ENCODE measurements around the gene PSAP. TPM values are rescaled to one million over a fixed set of nuclear protein-coding genes. Genes with fewer than 3 reads are reported as not detected.

PSAP gene
- total RNA-seq, 1 donor from 2014 or later: 1,124 TPM

DNA sequence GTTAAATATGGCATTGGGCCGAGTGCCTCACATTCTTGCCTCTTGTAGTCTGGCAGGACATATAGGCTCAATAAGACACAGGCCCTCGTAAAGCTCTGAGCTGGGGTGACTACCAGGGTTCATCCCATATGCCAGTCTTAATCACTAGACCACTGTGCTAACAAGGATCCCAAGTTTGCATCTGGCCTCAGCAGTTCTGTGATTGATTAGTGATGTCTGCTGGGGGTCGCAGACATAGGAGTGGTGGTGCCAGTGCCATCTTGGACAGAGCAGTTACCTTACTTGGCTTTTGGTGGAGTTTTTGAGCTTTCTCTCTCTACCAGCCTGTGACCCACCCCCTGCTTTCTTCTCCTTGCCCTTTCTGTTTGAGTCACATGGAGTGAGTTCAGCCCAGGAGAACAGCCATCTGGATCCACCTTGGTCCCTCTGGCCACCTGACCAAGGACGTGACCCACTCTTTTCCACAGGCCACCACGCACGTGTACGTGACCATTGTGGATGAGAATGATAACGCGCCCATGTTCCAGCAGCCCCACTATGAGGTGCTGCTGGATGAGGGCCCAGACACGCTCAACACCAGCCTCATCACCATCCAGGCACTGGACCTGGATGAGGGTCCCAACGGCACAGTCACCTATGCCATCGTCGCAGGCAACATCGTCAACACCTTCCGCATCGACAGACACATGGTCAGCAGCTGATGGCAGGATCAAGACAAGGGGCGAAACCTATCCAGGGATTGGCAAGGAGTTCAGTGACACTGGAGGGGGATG, 73.7 kb downstream of the PSAP start:
- Histone ChIP-seq H3K4me3 (ENCODE audit: low read depth, low read length) (no peak overlapping the region), H3K36me3 (ENCODE audit: control insufficient read depth, insufficient read depth, low read length) (no peaks in the 10 kb centered on the region), H3K27me3 (ENCODE audit: control insufficient read depth, insufficient read depth, low read length) (no peaks in the 10 kb centered on the region)
- DNase-seq (ENCODE audit: low read depth): no peak
- TF ChIP-seq, protein P1, sequence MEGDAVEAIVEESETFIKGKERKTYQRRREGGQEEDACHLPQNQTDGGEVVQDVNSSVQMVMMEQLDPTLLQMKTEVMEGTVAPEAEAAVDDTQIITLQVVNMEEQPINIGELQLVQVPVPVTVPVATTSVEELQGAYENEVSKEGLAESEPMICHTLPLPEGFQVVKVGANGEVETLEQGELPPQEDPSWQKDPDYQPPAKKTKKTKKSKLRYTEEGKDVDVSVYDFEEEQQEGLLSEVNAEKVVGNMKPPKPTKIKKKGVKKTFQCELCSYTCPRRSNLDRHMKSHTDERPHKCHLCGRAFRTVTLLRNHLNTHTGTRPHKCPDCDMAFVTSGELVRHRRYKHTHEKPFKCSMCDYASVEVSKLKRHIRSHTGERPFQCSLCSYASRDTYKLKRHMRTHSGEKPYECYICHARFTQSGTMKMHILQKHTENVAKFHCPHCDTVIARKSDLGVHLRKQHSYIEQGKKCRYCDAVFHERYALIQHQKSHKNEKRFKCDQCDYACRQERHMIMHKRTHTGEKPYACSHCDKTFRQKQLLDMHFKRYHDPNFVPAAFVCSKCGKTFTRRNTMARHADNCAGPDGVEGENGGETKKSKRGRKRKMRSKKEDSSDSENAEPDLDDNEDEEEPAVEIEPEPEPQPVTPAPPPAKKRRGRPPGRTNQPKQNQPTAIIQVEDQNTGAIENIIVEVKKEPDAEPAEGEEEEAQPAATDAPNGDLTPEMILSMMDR (IDR thresholded peaks at IDR 0.05; ENCODE audit: insufficient read depth, low read length, severe bottlenecking): no peak
- FAIRE-seq: no peak

DNA sequence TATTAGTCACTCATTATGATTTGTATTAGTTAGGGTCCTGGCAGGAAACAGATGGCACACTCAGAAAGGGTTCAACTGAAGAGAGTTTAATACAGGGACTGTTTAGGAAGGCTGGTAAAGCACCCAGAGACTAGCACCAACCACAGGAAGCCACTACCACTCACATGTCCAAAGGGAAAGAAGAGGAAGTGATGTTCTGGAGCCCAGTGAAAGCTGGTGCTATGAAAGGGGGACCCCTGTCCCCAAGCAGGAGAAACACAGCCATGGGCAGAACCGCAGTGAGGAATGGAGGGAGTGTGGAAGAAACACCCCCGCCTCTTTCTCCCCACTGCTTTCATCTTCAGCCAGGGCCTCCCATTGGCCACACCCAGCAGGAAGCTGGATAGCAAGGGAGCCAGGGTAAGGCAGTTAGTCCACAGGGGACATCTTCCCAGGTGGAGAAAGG, 74.5 kb downstream of the PSAP start:
- DNase-seq (ENCODE audit: low read depth) (no peak), FAIRE-seq (no peak)
- Histone ChIP-seq H3K27me3 (ENCODE audit: control insufficient read depth, insufficient read depth, low read length) (no peaks in the 10 kb centered on the region), H3K4me3 (ENCODE audit: low read depth, low read length) (no peak overlapping the region), H3K36me3 (ENCODE audit: control insufficient read depth, insufficient read depth, low read length) (no peaks in the 10 kb centered on the region)
- TF ChIP-seq, protein P1 (IDR thresholded peaks at IDR 0.05; ENCODE audit: insufficient read depth, low read length, severe bottlenecking): no peak

DNA sequence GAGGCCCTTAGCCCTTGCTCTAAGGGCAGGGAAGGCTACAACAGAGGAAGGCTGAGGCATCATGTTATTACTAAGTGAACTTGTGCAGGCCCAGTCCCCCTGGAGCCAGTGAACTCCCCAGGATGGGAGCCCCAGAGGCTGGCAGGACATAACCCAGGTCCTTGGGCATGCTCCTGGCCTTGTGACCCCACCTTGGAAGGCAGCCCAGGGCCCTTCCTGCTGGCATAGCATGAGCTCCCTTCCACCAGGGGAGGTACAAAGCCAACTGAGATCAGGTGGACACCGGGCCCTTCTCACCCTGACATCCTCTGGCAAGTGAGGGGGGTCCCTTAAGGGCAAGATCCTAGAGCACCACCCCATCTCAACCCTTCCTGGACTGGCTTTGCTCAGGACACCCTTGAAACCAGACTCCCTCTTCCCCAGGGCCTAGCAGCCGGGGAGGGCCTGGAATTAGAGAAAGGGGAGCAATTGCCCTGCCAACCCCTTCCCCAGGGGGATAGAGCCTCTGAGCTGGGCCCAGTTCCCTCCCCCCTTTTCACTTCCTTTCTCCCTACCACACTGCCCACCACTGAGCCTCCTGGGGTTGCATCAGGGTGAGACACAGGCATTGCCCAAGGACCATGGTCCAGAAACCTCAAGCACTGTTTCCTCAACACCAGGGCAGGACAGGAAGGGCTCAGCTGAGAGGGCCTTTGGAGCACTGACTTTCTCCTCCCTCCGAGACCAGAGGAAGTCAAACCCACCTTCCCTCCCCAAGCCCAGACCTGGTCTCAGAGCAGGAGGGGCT, 75.9 kb downstream of the PSAP start:
- H3K36me3 ChIP-seq (ENCODE audit: control insufficient read depth, insufficient read depth, low read length): no peaks in the 10 kb centered on the region
- H3K4me3 ChIP-seq (ENCODE audit: low read depth, low read length): no peak overlapping the region
- no peak for DNase-seq (ENCODE audit: low read depth)
- TF ChIP-seq, protein P1 (IDR thresholded peaks at IDR 0.05; ENCODE audit: insufficient read depth, low read length, severe bottlenecking): no peak
- H3K27me3 ChIP-seq (ENCODE audit: control insufficient read depth, insufficient read depth, low read length): no peaks in the 10 kb centered on the region
- FAIRE-seq: no peak

- Histone ChIP-seq H3K4me3 (ENCODE audit: low read depth, low read length) (peak within 1 kb of the TSS; percentile 58), H3K36me3 (ENCODE audit: control insufficient read depth, insufficient read depth, low read length) (no peaks in the 10 kb centered on the region), H3K27me3 (ENCODE audit: control insufficient read depth, insufficient read depth, low read length) (no peaks in the 10 kb centered on the region)
- FAIRE-seq (no peak), DNase-seq (ENCODE audit: low read depth) (peak; percentile 94)
- TF ChIP-seq, protein P1 (IDR thresholded peaks at IDR 0.05; ENCODE audit: insufficient read depth, low read length, severe bottlenecking): peak; percentile 84
Measured at GRCh38 chr10:71773221-71773971, 77.7 kb downstream of the PSAP start, which contains the start of gene VSIR. VSIR (minus strand) TSS chr10:71773520; CDS start chr10:71773439, 81 bp downstream.

GRCh38 chr10:71772832-71773220, 78.2 kb downstream of the PSAP start:
- H3K36me3 ChIP-seq (ENCODE audit: control insufficient read depth, insufficient read depth, low read length): no peaks in the 10 kb centered on the region
- DNase-seq (ENCODE audit: low read depth) (no peak), FAIRE-seq (no peak)
- no peaks in the 10 kb centered on the region for H3K27me3 ChIP-seq (ENCODE audit: control insufficient read depth, insufficient read depth, low read length)
- TF ChIP-seq, protein P1 (IDR thresholded peaks at IDR 0.05; ENCODE audit: insufficient read depth, low read length, severe bottlenecking): no peak
- peak overlapping the region; percentile 58 for H3K4me3 ChIP-seq (ENCODE audit: low read depth, low read length)
